IMR-90 (cell line): ENCODE data around the gene ZFYVE1. TPM values are rescaled to one million over a fixed set of nuclear protein-coding genes. Genes with fewer than 3 reads are reported as not detected.

Experiments used
- ATAC-seq: fragments of 200-7000 bp; cut with Tn5 transposase; 2 replicates; pipeline ENCODE4 v1.9.1; 2020; ENCODE audit warnings: low read depth, mild to moderate bottlenecking, moderate library complexity
- BruUV-seq: library from RNA; stranded (reverse); fragments of 400-500 nt; replicated peaks from 2 replicates; lab custom pipeline; 2021; lab: Mats Ljungman, UMichigan
- CTCF ChIA-PET: fragments of 300-600 bp; formaldehyde crosslinking; extraction: SDS; loops from one replicate; lab custom pipeline; 2021; ENCODE audit warnings: antibody characterized with exemption; lab: Yijun Ruan, JAX
- POLR2A ChIA-PET: fragments of 300-600 bp; sonication (Branson Sonifier 250); formaldehyde crosslinking; loops from one replicate; lab custom pipeline; 2022; ENCODE audit warnings: antibody characterized with exemption; ENCODE audit not compliant: unreplicated experiment; lab: Charles Lee
- DNase-seq: peaks from one replicate; pipeline ENCODE4 v3.0.0; 2013
- H2AFZ ChIP-seq: replicated peaks from 2 replicates; pipeline ENCODE3; 2013; ENCODE audit warnings: low read length, mild to moderate bottlenecking; ENCODE audit not compliant: poor library complexity
- H2AK5ac ChIP-seq: 2 replicates; pipeline ENCODE4 v1.6.1; 2013; ENCODE audit warnings: low read depth, low read length, inconsistent platforms
- H2AK9ac ChIP-seq: replicated peaks from 2 replicates; pipeline ENCODE3; 2013; ENCODE audit warnings: mild to moderate bottlenecking, low read depth, low read length, moderate library complexity; ENCODE audit not compliant: poor library complexity
- H2BK120ac ChIP-seq: 2 replicates; pipeline ENCODE4 v1.6.1; 2013; ENCODE audit warnings: low read depth, low read length, inconsistent platforms
- H2BK15ac ChIP-seq: 3 replicates; pipeline ENCODE4 v1.6.1; 2013; ENCODE audit warnings: low read depth, low read length, inconsistent platforms
- H2BK20ac ChIP-seq: 2 replicates; pipeline ENCODE4 v1.6.1; 2013; ENCODE audit warnings: low read depth, mild to moderate bottlenecking, inconsistent platforms, low read length, moderate library complexity
- H2BK5ac ChIP-seq: 2 replicates; pipeline ENCODE4 v1.6.1; 2013; ENCODE audit warnings: mild to moderate bottlenecking, low read depth, low read length, inconsistent platforms; ENCODE audit not compliant: poor library complexity, severe bottlenecking
- H3K14ac ChIP-seq: replicated peaks from 2 replicates; pipeline ENCODE4 v1.6.1; 2013; ENCODE audit warnings: low read depth, low read length, inconsistent platforms
- H3K18ac ChIP-seq: 2 replicates; pipeline ENCODE4 v1.6.1; 2013; ENCODE audit warnings: low read depth, low read length, control low read depth
- H3K23ac ChIP-seq: 2 replicates; pipeline ENCODE4 v1.6.1; 2013; ENCODE audit warnings: low read depth, low read length, inconsistent platforms
- H3K27ac ChIP-seq: 2 replicates; pipeline ENCODE4 v1.5.1; 2013; ENCODE audit warnings: mild to moderate bottlenecking, control low read depth, low read length; ENCODE audit not compliant: insufficient read depth
- H3K27me3 ChIP-seq: 2 replicates; pipeline ENCODE4 v1.6.1; 2013; ENCODE audit warnings: low read length; ENCODE audit not compliant: control insufficient read depth, insufficient read depth
- H3K36me3 ChIP-seq: 2 replicates; pipeline ENCODE4 v1.6.1; 2013; ENCODE audit warnings: low read length, mixed read lengths; ENCODE audit not compliant: control insufficient read depth, insufficient read depth
- H3K4ac ChIP-seq: 2 replicates; pipeline ENCODE4 v1.6.1; 2013; ENCODE audit warnings: low read depth, low read length, inconsistent platforms
- H3K4me1 ChIP-seq: 2 replicates; pipeline ENCODE4 v1.6.1; 2013; ENCODE audit warnings: low read length, mixed read lengths; ENCODE audit not compliant: control insufficient read depth, insufficient read depth
- H3K4me2 ChIP-seq: 2 replicates; pipeline ENCODE4 v1.6.1; 2013; ENCODE audit warnings: low read depth, mild to moderate bottlenecking, control low read depth, low read length, moderate library complexity
- H3K4me3 ChIP-seq: 2 replicates; pipeline ENCODE4 v1.5.1; 2013; ENCODE audit warnings: low read depth, mild to moderate bottlenecking, control low read depth, low read length, moderate library complexity; ENCODE audit not compliant: insufficient read depth
- H3K56ac ChIP-seq: 2 replicates; pipeline ENCODE4 v1.6.1; 2013; ENCODE audit warnings: low read length, inconsistent platforms; ENCODE audit not compliant: insufficient read depth; ENCODE audit errors: extremely low read depth
- H3K79me1 ChIP-seq, 2 experiments: 2 replicates each; pipeline ENCODE4 v1.6.1; 2013; ENCODE audit warnings: low read length in 2 of 2, inconsistent platforms in 1 of 2, low read depth in 1 of 2
- H3K9ac ChIP-seq: 2 replicates; pipeline ENCODE4 v1.6.1; 2013; ENCODE audit warnings: low read depth, low read length, control low read depth
- H3K9me1 ChIP-seq: 2 replicates; pipeline ENCODE4 v1.6.1; 2013; ENCODE audit warnings: low read length, inconsistent platforms; ENCODE audit not compliant: insufficient read depth
- H3K9me3 ChIP-seq: 2 replicates; pipeline ENCODE4 v1.6.1; 2013; ENCODE audit warnings: low read length; ENCODE audit not compliant: control insufficient read depth, insufficient read depth
- H4K20me1 ChIP-seq: 2 replicates; pipeline ENCODE4 v1.6.1; 2013; ENCODE audit warnings: low read length, inconsistent platforms; ENCODE audit not compliant: insufficient read depth
- H4K5ac ChIP-seq: 2 replicates; pipeline ENCODE4 v1.6.1; 2013; ENCODE audit warnings: mild to moderate bottlenecking, low read depth, low read length, control low read depth
- H4K8ac ChIP-seq, 2 experiments: 2 replicates each; pipeline ENCODE4 v1.6.1; 2013; ENCODE audit warnings: low read depth in 2 of 2, low read length in 2 of 2, control low read depth in 1 of 2, inconsistent platforms in 1 of 2
- H4K91ac ChIP-seq: 2 replicates; pipeline ENCODE4 v1.6.1; 2013; ENCODE audit warnings: low read depth, low read length, inconsistent platforms; ENCODE audit not compliant: insufficient read depth
- CEBPB ChIP-seq: IDR thresholded peaks from 2 replicates; pipeline ENCODE4 v1.6.1; 2012; ENCODE audit warnings: low read depth, low read length, improper control_type of control experiment
- CTCF ChIP-seq: conservative IDR thresholded peaks from 2 replicates; pipeline ENCODE4 v1.5.1; 2012; ENCODE audit warnings: mild to moderate bottlenecking, low read depth, low read length, improper control_type of control experiment
- ELK1 ChIP-seq: fragments of 150-350 bp; IDR thresholded peaks from 2 replicates; pipeline ENCODE4 v1.6.1; 2016; ENCODE audit warnings: low read depth, mild to moderate bottlenecking, low read length, moderate library complexity, borderline replicate concordance
- FOS ChIP-seq: fragments of 150-350 bp; IDR thresholded peaks from 2 replicates; pipeline ENCODE4 v1.6.1; 2016; ENCODE audit warnings: low read depth, low read length
- MAFK ChIP-seq: IDR thresholded peaks from 2 replicates; pipeline ENCODE4 v1.6.1; 2012; ENCODE audit warnings: low read depth, low read length, improper control_type of control experiment
- MAZ ChIP-seq: IDR thresholded peaks from 2 replicates; pipeline ENCODE4 v1.6.1; 2012; ENCODE audit warnings: low read depth, mild to moderate bottlenecking, low read length, improper control_type of control experiment, moderate library complexity, borderline replicate concordance
- MXI1 ChIP-seq: IDR thresholded peaks from 2 replicates; pipeline ENCODE4 v1.6.1; 2012; ENCODE audit warnings: low read depth, mild to moderate bottlenecking, low read length, moderate library complexity, borderline replicate concordance
- NFE2L2 ChIP-seq: fragments of 150-350 bp; IDR thresholded peaks from 2 replicates; pipeline ENCODE4 v1.6.1; 2016; ENCODE audit warnings: low read depth, mild to moderate bottlenecking, low read length
- POLR2A ChIP-seq: IDR thresholded peaks from 2 replicates; pipeline ENCODE4 v1.6.1; 2012; ENCODE audit warnings: mild to moderate bottlenecking, low read depth, low read length
- RAD21 ChIP-seq: IDR thresholded peaks from 2 replicates; pipeline ENCODE4 v1.6.1; 2012; ENCODE audit warnings: low read length, improper control_type of control experiment
- RCOR1 ChIP-seq: IDR thresholded peaks from 2 replicates; pipeline ENCODE4 v1.6.1; 2012; ENCODE audit warnings: mild to moderate bottlenecking, low read length, improper control_type of control experiment; ENCODE audit not compliant: insufficient replicate concordance
- RFX5 ChIP-seq: IDR thresholded peaks from 2 replicates; pipeline ENCODE4 v1.8.0; 2012; ENCODE audit warnings: low read depth, mild to moderate bottlenecking, low read length, moderate library complexity
- USF2 ChIP-seq: fragments of 150-350 bp; IDR thresholded peaks from 2 replicates; pipeline ENCODE4 v1.6.1; 2017; ENCODE audit warnings: mild to moderate bottlenecking, antibody characterized with exemption, low read length, low read depth
- WGBS, 2 experiments: methylation state at CpG; one replicate each; pipeline versions ENCODE4 v1.1.5 to v1.1.7; 2013; ENCODE audit warnings: missing lambda C conversion rate in 2 of 2; ENCODE audit not compliant: insufficient read length in 1 of 2; ENCODE audit errors: extremely low coverage in 2 of 2; 5-methylcytosine and 5-hydroxymethylcytosine counted together
- dilution Hi-C: fragments of 300-500 bp; cut with HindIII; formaldehyde crosslinking; loops from one replicate; pipeline ENCODE4 v1.14.3; 2018; ENCODE audit warnings: low sequenced_read_pairs; ENCODE audit not compliant: unreplicated experiment
- in situ Hi-C: fragments of 300-500 bp; cut with MboI; formaldehyde crosslinking; loops from 3 replicates; pipeline ENCODE4 v1.14.3; 2019; ENCODE audit warnings: low sequenced_read_pairs, inconsistent platforms, mixed read lengths
- intact Hi-C: fragments of 100-400 bp; cut with micrococcal nuclease; formaldehyde crosslinking; loops from 2 replicates; pipeline ENCODE4 v1.10.0; 2022
- polyA plus RNA-seq, 3 experiments: library from polyadenylated mRNA; depleted of rRNA; stranded (reverse); fragments of >200 nt; gene quantifications; 2 replicates each; pipeline ENCODE4 v1.2.3, GENCODE V29; 2012; ENCODE audit warnings: low replicate concordance in 1 of 3
- total RNA-seq: library from RNA; depleted of rRNA; stranded (reverse); fragments of >200 nt; gene quantifications from 2 replicates; pipeline ENCODE4 v1.2.3, GENCODE V29; 2012

Gene ZFYVE1
- total and polyA plus RNA-seq, 2 of the 4 experiments (the other 2 are of a cell fraction) = 12.2 to 14.2 TPM

DNA sequence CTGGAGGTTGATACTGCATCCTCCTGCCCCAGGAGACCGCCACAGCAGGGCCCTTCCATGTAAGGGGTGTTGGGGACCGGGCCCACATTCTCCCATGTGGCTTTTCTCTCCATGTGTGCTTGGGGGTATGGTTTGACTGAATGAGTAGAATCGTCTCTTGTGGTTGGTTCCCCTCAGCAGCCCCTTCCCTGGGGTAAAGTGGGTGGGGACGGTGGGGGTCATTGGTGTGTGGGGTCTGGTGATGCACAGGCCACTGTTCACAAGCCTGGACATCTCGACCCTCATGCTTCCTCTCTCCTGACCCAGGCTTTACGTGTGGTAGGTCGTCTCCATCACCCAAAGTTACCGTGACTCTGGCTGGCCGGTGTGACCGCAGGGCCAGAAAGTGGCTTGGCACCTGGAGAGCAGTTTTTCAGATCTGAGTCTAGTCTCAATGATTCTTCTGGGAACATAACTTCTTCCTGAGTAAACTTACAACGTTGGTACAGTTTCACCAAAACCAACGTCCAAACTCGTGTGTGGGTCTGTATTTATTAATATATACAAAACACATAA, 83.0 kb downstream of the ZFYVE1 start:
- dilution Hi-C loops (no loop called here), intact Hi-C loops (no loop called here), in situ Hi-C loops (no loop called here)
- H3K9me1 ChIP-seq = peaks cover 12% of the 10 kb centered on the region
- ChIA-PET CTCF (interaction anchor here (1.1 kb wide), 1 partner anchor 430 kb away, joined by 3 read pairs; no protein-coding TSS in a partner anchor), POLR2A (no interaction called here)
- H3K36me3 ChIP-seq = peaks cover 31% of the 10 kb centered on the region
- H3K4me3 ChIP-seq = no peak overlapping the region
- H3K23ac ChIP-seq = no peak overlapping the region
- H2BK5ac ChIP-seq = no peak overlapping the region
- no peak overlapping the region for H4K8ac ChIP-seq
- no peaks in the 10 kb centered on the region for H3K9me3 ChIP-seq
- no peak overlapping the region for H2BK120ac ChIP-seq
- H3K14ac ChIP-seq = no peak overlapping the region
- DNase-seq = no peak
- H4K20me1 ChIP-seq = no peaks in the 10 kb centered on the region
- H2AK9ac ChIP-seq = no peak overlapping the region
- no peak overlapping the region for H2BK20ac ChIP-seq
- no peak overlapping the region for H3K56ac ChIP-seq
- BruUV-seq = no TSS peak
- H3K18ac ChIP-seq = no peak overlapping the region
- no peaks in the 10 kb centered on the region for H3K79me1 ChIP-seq
- H2AFZ ChIP-seq = no peak overlapping the region
- no peak for TF ChIP-seq RAD21
- TF ChIP-seq NFE2L2 = no peak
- TF ChIP-seq POLR2A = no peak
- no peak for TF ChIP-seq CTCF
- TF ChIP-seq MAFK = no peak
- TF ChIP-seq ELK1 = no peak
- no peak for TF ChIP-seq USF2
- TF ChIP-seq FOS = no peak
- TF ChIP-seq RCOR1 = no peak
- TF ChIP-seq RFX5 = no peak
- TF ChIP-seq MAZ = no peak
- TF ChIP-seq MXI1 = no peak
- no peak for TF ChIP-seq CEBPB
- no peak overlapping the region for H3K4me2 ChIP-seq
- no peak overlapping the region for H2BK15ac ChIP-seq
- H3K9ac ChIP-seq = no peak overlapping the region
- ATAC-seq = no peak
- 0 out of 2 replicates have a peak, but pooled peaks cover 4% of the 10 kb centered on the region for H3K4me1 ChIP-seq
- H3K27me3 ChIP-seq = no peaks in the 10 kb centered on the region
- H3K27ac ChIP-seq = no peak overlapping the region
- H4K91ac ChIP-seq = no peak overlapping the region
- WGBS, 2 experiments = 80% methylated on average over 1 of the region's 13 CpGs; no CpG with 5 or more reads in 1 of the 2 experiments
- H4K5ac ChIP-seq = no peak overlapping the region
- no peak overlapping the region for H3K4ac ChIP-seq
- no peak overlapping the region for H2AK5ac ChIP-seq
